ENCODE results near the gene SAMD11.

SAMD11 gene

DNA sequence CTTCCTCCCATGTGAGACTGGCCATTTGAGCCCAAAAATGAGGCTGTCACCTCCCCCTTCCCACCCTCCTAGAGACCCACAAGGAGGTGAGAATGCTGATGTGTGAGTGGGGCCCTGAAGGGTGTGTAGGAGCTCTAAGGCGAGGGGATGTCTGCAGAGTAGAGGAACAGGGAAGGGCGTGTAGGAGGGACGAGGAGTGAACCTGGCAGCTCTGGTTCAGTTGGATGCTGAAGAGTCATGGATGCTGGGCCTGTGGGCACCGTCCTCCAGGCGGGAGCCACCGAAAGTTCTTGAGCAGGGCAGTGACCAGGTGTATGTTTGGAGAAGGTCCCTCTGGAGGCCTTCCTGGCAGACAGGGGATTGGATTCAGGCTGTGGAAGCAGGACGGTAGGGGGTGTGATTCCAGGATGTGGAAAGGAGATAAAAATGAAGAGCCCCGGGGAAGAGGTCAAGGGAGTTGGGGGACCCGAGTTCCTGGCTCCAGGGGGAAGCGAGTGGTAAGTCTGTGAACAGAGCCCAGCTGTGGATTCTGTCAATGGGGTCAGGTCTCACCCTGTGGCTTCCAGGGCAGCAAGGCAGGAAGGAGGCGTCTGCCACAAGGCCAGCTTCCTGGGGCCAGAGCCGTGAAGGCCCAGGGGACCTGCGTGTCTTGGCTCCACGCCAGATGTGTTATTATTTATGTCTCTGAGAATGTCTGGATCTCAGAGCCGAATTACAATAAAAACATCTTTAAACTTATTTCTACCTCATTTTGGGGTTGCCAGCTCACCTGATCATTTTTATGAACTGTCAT, 7.9 kb downstream of the SAMD11 start:
- DNase-seq = no peak

- no peak for DNase-seq
Observed at GRCh38 chr1:932173-932510, 8.4 kb downstream of the SAMD11 start.

DNA sequence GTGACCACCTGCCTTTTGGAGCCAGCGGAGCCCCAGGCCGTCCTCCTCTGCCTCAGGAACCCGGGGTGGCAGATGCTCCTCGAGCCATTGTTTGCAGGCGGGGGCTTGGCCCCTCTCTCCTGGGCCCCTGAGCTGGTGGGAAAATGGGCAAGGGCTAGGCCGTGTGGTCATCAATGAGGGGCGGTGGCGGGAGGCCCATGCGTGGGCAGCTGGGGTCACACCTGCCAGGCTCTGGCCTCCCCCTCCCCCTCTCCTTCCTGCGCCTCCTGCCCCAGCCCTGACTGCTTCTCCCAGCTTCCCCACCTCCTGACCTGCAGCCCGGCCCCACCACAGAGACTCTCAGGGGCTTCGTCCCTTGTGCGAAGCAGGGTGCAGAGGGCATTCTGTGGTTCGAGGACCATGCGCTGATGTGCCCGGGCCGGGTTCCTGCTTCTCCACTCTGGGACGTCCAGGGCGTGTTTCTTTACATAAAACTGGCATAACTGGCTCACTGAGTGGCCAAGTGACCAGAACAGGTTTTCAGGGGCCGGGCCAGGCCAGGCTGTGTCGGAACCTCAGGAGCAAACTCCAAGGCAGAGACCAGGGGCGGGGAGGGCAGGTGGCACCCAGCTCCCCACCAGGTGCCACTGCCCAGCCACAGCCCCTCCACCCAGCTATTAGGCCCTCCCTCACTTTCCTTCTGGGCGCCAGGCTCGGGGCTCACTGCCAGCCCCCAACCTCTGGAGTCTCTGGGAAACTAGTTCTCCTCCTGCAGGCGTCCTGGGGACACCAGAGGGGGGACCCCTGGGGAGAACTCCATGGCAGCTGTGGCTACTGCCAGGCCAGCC, 9.3 kb downstream of the SAMD11 start:
- no peak for DNase-seq

DNA sequence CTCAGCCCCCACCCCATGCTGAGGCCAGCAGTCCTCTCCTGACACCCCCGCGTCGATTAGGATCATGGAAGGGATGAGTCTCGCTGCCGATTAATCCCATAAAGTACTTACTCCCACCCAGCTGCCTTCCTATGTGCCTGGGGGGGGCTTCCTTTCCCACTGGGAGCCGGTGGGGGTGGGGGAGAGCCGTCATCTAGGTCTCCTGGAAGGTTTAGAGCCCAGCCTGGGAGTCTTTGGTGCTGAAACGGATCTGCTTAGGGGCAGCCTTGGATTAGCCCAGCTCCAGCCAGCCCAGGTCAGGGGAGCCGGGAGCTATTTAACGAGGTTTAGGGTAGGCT, 9.8 kb downstream of the SAMD11 start:
- DNase-seq = no peak

- peak in 1 of 58 donors; percentile 26 for DNase-seq
Observed at GRCh38 chr1:934991-935750, 11.4 kb downstream of the SAMD11 start.

GRCh38 chr1:935751-936231, 12.1 kb downstream of the SAMD11 start:
- peak in 1 of 58 donors; percentile 12 for DNase-seq

GRCh38 chr1:936348-937264, 12.9 kb downstream of the SAMD11 start:
- no peak for DNase-seq

DNA sequence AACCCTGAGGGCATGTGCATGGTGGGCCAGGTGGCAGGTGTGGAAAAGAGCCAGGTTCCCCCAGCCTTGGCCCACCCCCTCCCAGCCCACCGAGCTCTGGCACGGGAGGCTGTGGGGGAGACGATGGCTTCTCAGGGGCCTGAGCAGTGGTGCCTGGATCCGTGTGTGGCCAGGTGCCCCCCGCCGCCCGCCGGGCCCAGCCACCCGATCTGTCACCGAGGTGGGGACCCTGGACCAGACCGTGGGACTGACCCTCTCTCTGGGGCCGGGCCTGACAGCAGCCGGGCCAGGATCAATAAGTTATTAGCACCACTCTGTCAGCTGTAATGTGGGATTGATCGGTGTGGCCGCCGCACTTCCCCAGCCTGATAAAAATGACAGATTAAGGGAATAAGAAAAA, 13.8 kb downstream of the SAMD11 start:
- no peak for DNase-seq

- DNase-seq = no peak
Observed at GRCh38 chr1:938088-938683, 14.5 kb downstream of the SAMD11 start.

DNA sequence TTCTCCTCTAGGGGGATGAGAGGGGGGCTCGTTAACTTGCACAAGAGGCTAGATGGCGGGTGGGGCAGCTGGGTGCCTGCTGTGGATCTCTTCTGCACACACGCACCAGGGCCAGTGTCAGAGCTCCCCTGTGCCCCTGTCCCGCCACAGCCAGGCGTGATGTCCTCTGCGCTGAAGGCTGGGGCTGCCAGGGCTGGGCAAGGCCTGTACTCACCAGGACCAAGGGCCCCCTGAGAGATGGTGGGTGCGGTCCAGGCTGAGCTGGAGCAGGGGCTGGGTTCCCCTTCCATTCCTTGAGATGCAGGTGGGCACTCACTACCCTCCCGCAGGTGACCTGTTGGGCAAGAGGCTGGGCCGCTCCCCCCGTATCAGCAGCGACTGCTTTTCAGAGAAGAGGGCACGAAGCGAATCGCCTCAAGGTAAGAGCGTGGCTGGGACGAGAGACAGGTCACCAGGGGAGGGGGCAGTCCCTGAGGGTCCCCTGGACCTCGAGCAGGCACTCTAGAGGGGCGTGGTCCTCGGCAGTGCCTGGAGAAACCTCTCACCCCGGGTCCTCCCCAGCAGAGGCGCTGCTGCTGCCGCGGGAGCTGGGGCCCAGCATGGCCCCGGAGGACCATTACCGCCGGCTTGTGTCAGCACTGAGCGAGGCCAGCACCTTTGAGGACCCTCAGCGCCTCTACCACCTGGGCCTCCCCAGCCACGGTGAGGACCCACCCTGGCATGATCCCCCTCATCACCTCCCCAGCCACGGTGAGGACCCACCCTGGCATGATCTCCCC, 15.2 kb downstream of the SAMD11 start:
- no peak for DNase-seq

DNA sequence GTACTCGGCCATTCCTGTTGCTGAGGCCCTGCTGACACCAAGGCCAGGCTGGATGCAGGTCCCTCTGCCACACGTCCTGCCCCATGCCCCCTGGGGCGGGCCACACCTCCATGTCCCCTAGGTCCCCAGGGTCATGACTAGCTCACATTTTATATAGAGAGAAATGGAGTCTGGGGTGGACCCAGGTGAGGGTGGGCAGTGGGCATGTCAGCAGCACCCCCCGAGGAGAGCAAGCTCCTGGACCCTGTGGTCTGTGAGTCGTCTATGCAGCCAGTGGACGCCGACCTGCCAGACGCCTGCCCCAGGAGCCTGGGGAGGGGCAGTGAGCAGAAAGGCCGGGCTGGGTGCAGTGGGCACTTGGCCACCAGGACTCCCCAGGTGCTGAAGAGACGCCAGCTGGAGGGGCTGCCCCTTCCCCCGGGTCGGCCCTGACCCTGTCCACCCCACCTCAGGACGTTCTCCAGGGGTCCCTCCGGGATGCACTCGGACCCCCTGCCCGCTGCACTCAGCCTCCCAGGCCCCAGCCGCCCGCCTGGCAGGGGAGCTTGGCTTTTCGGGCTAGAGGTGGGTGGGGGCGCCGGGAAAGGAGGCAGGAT, 15.9 kb downstream of the SAMD11 start:
- no peak for DNase-seq

GRCh38 chr1:940107-941014, 16.6 kb downstream of the SAMD11 start:
- peak in 31 of 58 donors; percentile 4 to 81 (median 33) for DNase-seq

- no peak for DNase-seq
Observed at GRCh38 chr1:941015-941587, 17.4 kb downstream of the SAMD11 start.

DNA sequence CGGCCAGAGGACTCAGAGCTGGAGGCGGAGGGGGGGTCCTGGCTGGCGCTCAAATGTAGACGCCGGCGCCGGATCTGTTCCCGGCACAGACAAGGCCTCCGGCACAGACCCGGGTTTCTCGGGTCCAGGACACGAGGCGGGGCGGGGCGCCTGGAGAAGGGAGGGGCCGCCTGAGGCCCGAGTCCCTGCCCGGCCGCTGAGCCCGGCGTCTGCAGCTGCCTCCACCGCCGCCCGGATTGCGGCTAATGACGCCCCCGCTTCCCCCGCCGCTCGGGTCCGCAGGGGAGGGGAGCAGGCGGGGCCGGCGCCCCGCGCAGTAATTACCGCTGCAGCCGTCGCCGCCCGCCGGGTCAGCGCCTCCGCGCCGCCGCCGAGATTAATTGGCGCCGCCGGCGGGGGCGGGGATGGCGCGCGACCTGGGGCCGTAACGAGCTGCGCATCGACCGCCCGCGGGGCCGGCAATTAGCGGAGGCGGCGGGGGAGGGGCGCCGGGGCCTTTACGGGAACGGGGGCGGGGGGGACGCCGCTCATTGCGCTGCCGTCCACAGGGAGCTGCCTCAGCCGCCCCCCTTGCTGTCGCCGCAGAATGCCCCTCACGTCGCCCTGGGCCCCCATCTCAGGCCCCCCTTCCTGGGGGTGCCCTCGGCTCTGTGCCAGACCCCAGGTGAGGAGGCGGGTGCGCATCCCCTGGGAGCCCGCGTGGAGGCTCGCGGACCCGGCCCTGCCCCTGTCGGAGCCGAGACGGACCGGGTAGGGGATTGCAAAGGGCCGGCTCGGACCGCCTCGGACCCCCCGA, 18.1 kb downstream of the SAMD11 start:
- peak in 6 of 58 donors; percentile 7 to 48 (median 24) for DNase-seq

DNA sequence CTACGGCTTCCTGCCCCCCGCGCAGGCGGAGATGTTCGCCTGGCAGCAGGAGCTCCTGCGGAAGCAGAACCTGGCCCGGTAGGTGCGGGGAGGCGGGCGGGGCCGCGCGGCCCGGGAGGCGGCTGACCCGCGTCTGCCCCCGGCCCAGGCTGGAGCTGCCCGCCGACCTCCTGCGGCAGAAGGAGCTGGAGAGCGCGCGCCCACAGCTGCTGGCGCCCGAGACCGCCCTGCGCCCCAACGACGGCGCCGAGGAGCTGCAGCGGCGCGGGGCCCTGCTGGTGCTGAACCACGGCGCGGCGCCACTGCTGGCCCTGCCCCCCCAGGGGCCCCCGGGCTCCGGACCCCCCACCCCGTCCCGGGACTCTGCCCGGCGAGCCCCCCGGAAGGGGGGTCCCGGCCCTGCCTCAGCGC, 18.7 kb downstream of the SAMD11 start:
- no peak for DNase-seq

DNA sequence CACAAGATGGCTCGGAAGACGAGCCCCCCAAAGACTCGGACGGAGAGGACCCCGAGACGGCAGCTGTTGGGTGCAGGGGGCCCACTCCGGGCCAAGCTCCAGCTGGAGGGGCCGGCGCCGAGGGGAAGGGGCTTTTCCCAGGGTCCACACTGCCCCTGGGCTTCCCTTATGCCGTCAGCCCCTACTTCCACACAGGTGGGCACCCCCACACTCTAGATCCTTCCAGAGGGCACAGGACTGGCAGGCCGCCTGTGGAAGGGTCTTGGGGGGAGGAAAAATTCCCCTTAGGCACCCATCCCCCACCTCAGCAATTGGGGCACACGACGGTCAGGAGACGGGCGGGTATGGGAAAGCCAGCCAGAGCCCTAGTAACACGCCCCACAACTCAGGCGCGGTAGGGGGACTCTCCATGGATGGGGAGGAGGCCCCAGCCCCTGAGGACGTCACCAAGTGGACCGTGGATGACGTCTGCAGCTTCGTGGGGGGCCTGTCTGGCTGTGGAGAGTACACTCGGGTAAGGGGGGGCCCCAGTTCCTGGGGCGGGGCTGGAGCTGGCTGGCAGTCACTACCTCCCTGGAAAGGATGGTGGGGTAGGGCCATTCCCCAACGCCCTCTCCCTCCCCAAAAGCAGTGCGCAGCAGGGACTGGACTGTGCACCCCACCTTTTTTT, 19.3 kb downstream of the SAMD11 start:
- DNase-seq = no peak

Measured in anterior cingulate cortex (tissue), 58 donors.